IPS-NIHi7 (cell line): ENCODE measurements around the gene ZNF621.
"Not testable (repeated sequence)": the region's sequence is repeated elsewhere in the genome, so short reads cannot be mapped to it uniquely, and the experiment has no call there.

Experiments
- DNase-seq: peaks from one replicate; pipeline ENCODE4 v3.0.0; 2012; ENCODE audit warnings: mixed read lengths; ENCODE audit errors: extremely low spot score

ZNF621 gene

DNA sequence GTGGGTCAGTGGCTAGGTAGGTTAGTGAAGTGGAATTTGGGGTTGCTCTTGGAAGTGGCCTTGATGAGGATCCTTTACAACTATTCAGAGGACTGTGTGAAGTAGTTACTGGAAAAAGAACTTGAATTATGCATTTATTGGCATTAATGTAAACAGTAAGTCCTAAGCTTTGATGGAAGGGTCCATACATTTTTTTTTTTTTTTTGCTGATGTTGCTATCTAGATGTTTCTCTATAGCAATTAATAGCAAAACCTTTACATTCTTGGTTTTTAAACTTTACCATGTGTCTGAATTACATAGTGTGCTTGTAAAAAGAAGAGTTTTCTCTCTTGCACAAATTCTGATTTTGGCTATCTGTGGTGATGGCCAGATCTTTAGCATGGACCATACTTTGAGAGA lies 9.5 kb downstream of the ZNF621 start:
- no peak for DNase-seq

DNA sequence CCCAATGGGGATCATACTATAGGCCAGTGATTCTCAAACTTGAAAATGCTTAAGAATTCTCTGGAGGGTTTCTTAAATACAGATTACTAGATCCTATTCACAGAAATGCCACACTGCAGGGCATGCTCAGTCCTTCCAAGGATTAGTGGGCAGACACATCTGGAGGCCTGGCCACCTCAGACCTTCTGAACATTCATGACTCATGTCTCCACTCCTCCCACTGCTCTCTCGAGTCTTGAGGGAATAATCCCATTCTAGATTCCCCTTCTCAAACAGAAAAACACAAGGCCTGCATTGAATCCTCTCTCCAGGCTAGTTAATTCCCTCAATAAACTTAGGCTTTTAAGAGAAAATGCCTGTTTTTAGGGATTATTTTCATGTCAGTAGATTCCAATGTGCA lies 22.1 kb downstream of the ZNF621 start:
- peak; percentile 14 for DNase-seq

DNA sequence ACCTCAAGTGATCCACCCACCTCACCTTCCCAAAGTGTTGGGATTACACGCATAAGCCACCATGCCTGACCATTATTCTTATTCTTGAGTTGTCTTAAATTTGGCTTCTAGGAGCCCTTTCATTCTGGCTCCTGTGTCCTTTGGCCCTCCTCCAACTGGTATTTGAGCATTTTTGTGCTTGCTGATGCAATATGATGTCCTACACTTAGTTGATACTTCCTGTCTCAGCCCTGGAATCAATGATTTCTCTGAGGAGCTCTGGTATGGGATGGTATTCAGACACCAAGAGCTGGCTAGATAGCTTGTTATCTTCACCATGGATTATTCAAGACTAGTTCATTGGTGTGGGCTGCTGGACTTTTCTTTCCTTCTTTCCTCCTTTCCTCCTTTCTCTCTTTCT lies 25.4 kb downstream of the ZNF621 start:
- DNase-seq: no peak

DNA sequence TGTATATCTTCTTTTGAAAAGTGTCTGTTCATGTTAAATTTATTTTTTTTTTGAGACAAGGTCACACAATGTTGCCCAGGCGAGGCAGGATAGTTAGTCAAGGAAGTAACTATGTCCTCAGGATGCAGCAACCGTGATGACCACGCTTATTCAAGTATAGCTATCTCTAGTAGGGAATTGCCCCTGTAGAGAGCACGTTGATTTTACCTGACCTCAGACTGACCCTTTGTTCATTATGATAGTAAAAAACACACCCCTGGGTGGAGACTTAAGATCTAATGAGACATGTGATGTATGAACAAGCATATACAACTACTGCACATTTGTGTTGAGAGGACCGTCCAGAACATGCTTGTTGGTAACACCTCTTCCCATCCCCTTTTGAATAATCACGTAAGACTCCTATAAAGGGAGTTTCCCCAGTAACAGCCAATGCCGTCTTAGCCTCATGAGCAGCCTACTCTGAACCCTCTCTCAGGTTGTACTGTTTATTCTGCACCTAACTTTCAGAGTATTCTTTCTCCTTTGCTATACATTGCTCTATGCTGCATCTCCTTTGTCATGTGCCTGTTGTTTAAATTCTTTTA lies 32.9 kb downstream of the ZNF621 start:
- no peak for DNase-seq

DNA sequence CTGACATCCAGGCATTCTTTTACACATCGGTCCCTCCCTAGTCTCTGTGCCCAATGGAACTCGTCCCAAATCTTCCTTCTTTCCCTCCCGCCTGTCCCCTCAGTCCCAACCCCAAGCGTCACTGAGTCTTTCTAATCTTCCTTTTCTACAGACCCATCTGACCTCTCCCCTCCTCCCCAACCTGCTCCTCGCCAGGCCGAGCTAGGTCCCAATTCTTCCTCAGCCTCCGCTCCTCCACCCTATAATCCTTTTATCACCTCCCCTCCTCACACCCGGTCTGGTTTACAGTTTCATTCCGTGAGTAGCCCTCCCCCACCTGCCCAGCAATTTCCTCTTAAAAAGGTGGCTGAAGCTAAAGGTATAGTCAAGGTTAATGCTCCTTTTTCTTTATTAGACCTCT lies 37.7 kb downstream of the ZNF621 start:
- not testable (repeated sequence) for DNase-seq

DNA sequence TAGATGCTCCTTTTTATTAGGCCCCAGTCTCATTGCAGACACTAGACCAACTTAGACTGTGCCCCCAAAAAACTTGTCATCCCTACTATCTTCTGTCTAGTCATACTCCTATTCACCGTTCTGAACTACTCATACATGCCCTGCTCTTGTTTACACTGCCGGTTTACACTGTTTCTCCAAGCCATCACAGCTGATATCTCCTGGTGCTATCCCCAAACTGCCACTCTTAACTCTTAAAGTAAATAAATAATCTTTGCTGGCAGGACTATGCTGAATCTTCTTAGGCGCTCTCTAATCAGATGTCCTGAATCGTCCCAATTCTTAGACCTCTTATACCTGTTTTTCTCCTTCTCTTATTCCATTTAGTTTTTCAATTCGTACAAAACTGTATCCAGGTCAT lies 40.9 kb downstream of the ZNF621 start:
- not testable (repeated sequence) for DNase-seq

DNA sequence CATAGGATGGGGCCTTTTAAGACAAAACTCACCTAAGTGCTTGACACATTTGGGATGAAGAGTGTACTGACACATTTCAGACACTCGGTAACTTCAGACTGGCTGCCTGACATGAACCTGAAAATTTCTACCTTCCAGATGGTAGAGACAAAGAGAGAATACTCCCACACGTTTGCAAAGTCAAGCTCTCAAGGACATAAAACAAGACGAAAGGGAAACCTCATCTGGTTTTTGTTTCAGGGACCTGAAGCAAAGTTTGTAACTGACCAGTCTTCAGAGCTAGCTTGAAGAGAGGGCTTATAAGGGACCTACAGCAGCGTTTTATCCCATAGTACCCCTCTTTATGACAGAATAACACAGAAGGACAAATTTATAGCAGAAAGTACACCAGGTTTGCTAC lies 41.9 kb downstream of the ZNF621 start:
- no peak for DNase-seq

DNA sequence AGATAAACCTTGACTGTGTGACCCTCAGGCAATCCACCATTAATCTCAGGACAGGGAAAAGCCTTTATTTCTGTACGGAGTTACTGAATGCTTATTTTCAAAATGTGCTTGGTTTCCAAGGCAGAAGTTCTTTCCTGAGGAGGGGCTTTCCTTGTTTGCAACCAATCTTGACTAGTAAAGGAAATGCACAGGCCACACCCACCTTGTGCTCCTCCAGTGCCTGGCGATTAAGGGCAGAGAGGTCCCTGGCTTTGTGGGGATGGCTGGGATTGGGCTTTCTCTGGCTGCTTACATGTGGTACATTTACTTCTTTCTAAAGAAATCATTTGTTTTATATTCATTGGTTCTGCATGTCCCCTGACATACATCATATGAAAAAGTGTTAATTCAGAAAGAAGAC lies 47.8 kb downstream of the ZNF621 start:
- peak; percentile 22 for DNase-seq

DNA sequence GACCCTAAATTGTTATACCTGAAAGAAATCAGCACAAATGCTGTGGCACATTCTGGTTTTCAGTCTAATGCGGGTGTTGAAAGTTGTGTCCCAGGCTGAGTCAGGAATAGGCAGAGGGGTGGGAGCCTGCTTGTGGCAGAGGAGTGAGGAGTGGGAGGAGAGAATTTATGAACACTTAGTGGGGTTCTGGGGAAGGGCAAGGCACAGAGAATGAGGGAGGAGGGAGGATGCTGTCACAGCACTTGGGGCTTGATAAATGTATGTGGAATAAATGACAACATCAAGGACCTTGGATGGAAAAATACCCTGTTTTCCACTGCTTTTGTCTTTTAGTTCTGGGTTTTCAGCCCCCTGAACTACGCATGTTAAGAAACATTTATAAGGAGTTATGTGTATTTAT lies 49.3 kb downstream of the ZNF621 start:
- DNase-seq: no peak

DNA sequence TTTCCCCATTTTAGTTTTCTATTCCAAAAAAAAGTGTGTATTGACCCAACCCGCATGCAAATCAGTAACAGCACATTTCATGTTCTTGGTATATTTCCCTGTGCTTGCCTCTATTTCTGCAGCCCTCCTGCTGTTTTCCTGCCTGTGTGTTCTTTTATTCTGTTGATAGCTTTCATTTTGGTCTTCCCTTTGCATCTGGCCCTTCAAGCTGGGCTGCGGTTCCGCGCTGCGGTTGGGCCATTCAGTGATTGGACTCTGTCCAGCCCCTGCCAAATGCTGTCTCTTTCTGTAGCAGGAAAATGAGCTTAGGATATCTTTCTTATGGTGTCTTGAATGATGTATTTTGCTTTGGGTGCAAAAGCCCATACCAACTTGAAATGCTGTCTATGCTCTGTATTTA lies 49.9 kb downstream of the ZNF621 start:
- DNase-seq: no peak

DNA sequence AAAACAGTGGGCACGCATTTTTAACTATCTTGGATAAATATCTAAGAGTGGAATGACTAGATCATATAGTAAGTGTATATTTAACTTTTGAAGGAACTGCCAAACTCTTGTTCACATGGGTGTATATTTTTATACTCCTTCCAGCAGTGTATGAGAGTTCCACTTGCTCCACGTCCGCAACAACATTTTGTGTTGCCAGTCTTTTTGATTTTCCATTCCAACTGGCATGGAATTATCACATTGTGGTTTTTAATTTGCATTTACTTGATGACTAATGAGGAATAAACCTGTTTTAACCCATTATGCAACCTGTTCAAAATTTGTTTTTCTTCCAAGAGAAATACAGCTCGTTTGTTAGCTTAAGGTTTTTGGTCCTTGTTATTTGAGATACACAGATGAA lies 51.6 kb downstream of the ZNF621 start:
- no peak for DNase-seq

DNA sequence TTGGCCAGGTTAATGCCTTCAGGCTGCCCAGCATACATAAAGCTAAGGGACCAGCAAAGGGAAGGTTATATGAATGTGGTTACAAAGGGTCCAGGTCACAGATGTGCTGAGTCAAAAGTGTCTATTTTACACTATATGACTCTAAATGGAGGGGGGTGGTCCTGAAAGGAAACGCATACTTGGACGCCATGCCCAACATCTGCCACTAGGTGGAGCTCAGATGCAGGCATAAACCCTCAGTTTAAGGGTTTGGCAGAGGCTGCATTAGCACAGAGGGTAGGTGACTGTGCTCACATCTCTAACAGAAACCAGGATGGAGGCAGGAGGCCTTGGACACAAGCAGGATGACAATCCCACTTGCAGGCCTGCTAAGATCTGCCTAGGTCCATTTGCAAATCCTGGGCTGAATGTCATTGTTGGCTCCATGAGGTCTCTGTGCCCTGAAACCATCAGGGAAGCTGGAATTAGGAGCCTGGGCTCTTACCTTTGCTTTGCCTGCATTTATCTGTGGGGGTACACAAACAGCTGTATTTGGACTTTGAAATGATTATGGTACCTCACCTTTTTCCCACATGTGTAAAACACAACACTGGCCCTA lies 55.8 kb downstream of the ZNF621 start:
- DNase-seq: peak; percentile 85

DNA sequence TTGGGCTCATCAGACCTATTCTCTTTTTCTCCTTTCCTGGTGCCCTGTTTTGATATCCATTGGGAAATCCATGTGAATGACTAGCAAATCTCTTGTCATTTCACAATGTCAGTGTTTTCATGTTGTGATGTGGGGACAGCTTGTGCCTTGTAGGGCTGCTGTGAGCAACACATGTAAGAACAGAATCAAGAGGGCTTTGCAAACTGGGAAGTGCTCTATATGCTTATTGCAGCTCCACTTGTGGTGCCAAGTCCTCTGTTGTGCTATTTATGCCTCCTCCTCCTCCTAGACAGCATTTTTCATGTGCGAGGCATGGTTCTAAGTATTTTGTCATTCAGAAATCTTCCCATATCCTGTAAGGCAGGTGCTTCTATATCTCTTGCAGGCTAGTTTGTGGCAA lies 56.4 kb downstream of the ZNF621 start:
- no peak for DNase-seq

DNA sequence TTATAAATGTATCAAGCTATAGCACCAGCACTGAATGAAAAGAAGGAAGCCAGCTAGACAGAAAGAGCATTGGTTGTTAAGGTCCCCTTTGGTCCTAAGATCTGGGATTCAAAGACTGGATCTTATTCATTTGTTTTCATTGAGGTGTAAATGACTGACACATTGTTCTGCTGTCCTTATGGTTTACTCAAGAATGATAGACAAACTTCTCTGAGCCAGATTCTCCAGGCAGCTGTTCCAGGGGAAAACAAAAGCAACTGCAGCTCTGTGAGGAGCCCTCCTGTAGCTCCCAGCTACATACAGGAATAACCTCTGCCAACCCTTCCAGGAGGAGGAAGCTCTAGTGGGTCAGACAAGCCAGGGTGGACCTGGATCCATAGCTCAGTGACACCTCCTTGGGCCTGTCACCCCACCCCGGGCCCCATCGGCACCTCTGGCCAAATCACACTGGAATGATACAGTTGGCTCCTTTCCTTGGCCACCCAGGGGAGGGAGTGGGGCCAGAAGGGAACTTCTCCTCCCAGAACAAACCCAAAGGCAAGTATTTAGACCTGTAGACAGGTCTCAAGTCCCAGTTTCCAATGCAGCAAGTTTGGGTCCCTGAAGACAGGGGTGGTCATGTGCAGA lies 57.8 kb downstream of the ZNF621 start:
- DNase-seq: no peak

DNA sequence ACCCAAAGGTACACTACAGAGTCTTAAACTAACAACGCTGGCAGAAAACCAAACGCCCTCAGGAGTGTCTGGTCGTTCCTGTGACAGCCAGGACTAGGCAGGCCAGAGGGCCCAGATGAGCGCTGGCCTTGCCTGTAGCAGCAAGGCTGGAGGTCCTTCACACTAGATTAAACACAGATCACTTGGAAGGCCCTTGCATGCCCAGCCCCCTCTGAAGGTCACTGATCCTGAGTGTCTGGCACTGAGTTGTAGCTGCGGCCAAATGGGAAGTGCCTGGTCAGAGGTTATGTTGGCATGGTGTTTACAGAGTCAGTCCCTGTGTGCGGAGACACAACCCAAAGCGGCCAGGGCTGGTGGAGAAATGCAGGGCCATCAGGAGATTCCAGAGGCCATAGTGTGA lies 58.9 kb downstream of the ZNF621 start:
- DNase-seq: no peak

DNA sequence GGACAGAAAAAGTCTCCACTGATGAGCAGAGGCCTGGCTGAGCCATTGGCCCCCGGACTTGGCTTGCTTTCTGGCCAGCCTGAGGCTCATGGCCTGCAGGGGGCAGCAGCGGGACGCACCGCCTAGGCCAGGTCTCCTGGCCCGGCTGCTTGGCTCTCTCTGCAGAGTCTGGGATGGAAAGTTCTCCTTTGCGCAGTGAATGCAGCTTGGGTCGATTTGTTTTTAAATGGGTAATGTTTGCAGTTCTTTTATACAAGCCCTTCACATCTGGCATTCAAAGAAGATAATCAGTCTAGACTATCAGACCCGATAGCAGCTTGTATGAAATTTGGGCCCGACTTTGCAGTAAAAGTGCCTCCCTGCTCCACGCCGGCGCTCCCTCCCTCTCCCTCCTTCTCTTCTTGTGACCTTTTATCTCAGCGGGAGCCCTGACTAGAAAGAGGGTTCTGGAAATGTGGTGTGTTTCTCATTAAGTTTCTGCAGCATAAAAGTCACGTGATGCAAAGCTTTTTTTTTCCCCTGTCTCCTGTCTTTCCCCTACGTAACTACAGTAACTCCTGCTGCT lies 59.9 kb downstream of the ZNF621 start:
- DNase-seq: peak; percentile 87

DNA sequence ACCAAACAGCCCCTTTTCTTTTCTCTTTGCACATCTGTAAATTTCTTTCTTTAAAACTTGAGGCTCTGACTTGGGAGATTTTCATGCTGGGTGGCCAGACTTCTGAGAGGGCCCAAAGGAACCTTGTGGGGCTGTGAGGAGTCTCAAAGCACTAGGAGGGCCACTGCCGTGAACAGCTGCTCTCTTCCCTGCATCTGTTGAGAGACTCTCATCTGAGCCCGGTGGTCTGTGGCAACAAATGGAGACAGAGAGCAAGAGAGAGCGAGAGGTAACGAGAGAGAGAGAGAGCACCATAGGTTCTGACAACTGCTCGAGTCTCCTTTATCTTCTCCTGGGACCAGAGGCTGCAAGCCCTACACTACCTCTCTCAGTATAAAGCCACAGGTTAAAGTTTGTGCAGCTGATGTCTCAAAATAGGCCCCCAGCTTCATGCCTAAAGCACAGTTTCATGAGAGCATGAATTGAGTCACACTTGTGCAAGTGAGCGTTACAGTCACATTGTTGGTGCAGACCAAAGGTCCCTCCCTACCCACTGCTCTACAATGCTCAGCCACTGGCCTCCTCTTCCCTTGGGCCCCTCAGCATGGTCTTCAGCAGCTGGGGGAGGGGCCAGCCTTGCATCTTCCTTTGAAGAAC lies 60.7 kb downstream of the ZNF621 start:
- no peak for DNase-seq

DNA sequence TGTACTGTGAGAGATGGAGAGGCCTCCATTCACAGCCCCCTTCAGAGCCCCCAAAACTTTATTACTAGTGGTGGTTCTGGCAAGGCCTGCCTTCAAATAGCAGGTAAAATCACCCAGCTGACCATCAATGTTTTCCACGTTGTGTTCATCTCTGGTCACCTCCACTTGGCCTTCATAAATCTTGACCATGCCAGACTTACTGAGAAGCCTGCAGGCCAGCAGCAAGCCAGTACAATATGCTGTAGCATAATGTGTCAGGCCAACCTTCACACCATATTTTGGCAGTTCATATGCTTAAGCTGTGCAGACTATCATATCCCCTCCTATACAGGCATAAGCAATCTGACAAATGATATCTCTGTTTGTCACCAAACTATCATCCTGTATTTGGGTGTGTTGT lies 62.1 kb downstream of the ZNF621 start:
- no peak for DNase-seq

DNA sequence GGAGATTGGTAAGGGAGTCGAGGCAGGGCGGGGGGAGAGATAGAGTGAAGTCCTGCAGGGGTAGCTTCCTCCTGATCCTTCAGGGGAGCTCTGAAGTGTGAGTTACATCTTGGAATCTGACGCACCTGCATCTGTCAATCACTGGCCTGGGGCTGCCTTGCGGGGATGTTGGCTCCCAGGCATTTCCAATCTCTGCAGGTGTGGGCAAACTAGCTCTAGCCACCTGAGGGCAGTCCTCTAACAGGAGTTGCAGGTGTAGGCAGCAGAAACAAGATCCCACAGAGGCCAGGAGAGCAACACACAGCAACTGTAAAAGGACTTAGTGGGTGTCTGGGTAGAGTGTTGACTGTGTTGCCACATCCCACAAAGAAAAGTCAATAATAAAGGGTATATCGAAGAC lies 63.6 kb downstream of the ZNF621 start:
- peak; percentile 59 for DNase-seq
